K562 (cell line): ENCODE data around the gene DXO. TPM values are rescaled to one million over a fixed set of nuclear protein-coding genes. Genes with fewer than 3 reads are reported as not detected.

Experiments
- DDX20 ChIP-seq: fragments of 450-650 bp; IDR thresholded peaks from 2 replicates; pipeline ENCODE4 v1.6.1; 2016; ENCODE audit warnings: missing genetic modification characterization, low read depth, mild to moderate bottlenecking, missing compliant biosample characterization, moderate library complexity
- HDAC2 ChIP-seq: fragments of 450-650 bp; IDR thresholded peaks from 2 replicates; pipeline ENCODE4 v1.6.1; 2016; ENCODE audit warnings: mild to moderate bottlenecking
- JUN ChIP-seq, 2 experiments: sonication (generic) in 1 of 2; formaldehyde crosslinking in 1 of 2; IDR thresholded peaks; 2 replicates each; pipeline versions ENCODE4 v1.6.1 to v1.8.0; 2012 to 2022; ENCODE audit warnings: borderline replicate concordance in 2 of 2, mild to moderate bottlenecking in 2 of 2, improper control_type of control experiment in 1 of 2, low read depth in 1 of 2, low read length in 1 of 2, missing genetic modification reagents in 1 of 2
- SMARCA5 ChIP-seq: fragments of 450-650 bp; IDR thresholded peaks from 2 replicates; pipeline ENCODE4 v1.6.1; 2016
- STAT5A ChIP-seq: IDR thresholded peaks from 2 replicates; pipeline ENCODE4 v1.6.1; 2012; ENCODE audit warnings: low read length, inconsistent platforms, borderline replicate concordance
- TEAD4 ChIP-seq, 2 experiments: sonication (generic) in 1 of 2; formaldehyde crosslinking in 1 of 2; IDR thresholded peaks; 2 replicates each; pipeline versions ENCODE4 v1.6.1 to v1.8.0; 2012 to 2022; ENCODE audit warnings: borderline replicate concordance in 1 of 2, inconsistent platforms in 1 of 2, low read length in 1 of 2, mild to moderate bottlenecking in 1 of 2, missing genetic modification reagents in 1 of 2
- ZNF507 ChIP-seq: conservative IDR thresholded peaks from 2 replicates; pipeline ENCODE4 v1.6.1; 2017; ENCODE audit warnings: missing genetic modification characterization, missing compliant biosample characterization
- polyA plus RNA-seq, 8 experiments: library from polyadenylated mRNA; depleted of rRNA in 4 of 8; stranded (reverse) in 5 of 8; unstranded in 3 of 8; fragments of >200 nt; fragmentation: Nextera tagmentation in 2 of 8; fragmentation: Illumina TruSeq in 1 of 8; extraction: Ambion mirVana in 2 of 8; extraction: Trizol in 1 of 8; gene quantifications; 2 replicates each; pipeline versions ENCODE4 v1.2.1 to v1.2.3, GENCODE V29; 2011 to 2014; ENCODE audit warnings: inconsistent platforms in 1 of 8, missing spikeins in 1 of 8
- total RNA-seq, 7 experiments: library from RNA; depleted of rRNA in 6 of 7; stranded (reverse); fragments of >200 nt in 6 of 7; fragmentation: Illumina TruSeq in 2 of 7; extraction: Trizol in 2 of 7; gene quantifications; 2 replicates each; pipeline versions ENCODE4 v1.2.1 to v1.2.3, GENCODE V29; 2011 to 2021; ENCODE audit warnings: low replicate concordance in 1 of 7
- TF ChIP-seq, protein P1 (sequence below): fragments of 450-650 bp; IDR thresholded peaks from 2 replicates; pipeline ENCODE4 v1.6.1; 2016; ENCODE audit warnings: mild to moderate bottlenecking, moderate library complexity
- TF ChIP-seq, protein P2 (sequence below): sonication (generic); formaldehyde crosslinking; IDR thresholded peaks from 2 replicates; pipeline ENCODE4 v1.9.0; 2022; ENCODE audit warnings: mild to moderate bottlenecking, missing genetic modification reagents
- TF ChIP-seq, protein P3 (sequence below): fragments of 250-450 bp; sonication (Bioruptor Pico); IDR thresholded peaks from 2 replicates; pipeline ENCODE4 v1.4.0; 2020; ENCODE audit warnings: mild to moderate bottlenecking, moderate library complexity, borderline replicate concordance
- TF ChIP-seq, protein P4 (sequence below): fragments of 450-650 bp; IDR thresholded peaks from 2 replicates; pipeline ENCODE4 v1.6.1; 2018; ENCODE audit warnings: mild to moderate bottlenecking, low read depth; ENCODE audit not compliant: partially characterized antibody

Gene DXO
- total and polyA plus RNA-seq, 9 of the 15 experiments (the other 6 are each of a cell fraction or from before 2014, with no cell fraction given), result 6.4 to 35.1 (median 19.4) TPM

DNA sequence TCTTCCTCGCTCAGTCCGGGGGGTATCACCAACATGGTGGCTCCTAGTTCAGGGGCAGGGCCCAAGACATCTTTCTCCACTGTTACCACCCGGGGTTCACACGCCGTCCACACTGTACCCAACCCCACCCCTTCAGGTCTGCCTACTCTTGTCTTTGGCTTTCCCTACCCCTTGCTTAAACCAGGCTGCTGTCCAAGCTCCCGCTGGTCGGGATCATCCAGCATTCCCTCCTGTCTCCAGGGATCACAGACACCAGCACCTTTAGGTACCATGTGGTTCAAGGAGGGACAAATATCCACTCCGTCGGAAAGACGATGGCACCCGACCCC lies 13.6 kb downstream of the DXO start (continued):
- TF ChIP-seq, protein P1, sequence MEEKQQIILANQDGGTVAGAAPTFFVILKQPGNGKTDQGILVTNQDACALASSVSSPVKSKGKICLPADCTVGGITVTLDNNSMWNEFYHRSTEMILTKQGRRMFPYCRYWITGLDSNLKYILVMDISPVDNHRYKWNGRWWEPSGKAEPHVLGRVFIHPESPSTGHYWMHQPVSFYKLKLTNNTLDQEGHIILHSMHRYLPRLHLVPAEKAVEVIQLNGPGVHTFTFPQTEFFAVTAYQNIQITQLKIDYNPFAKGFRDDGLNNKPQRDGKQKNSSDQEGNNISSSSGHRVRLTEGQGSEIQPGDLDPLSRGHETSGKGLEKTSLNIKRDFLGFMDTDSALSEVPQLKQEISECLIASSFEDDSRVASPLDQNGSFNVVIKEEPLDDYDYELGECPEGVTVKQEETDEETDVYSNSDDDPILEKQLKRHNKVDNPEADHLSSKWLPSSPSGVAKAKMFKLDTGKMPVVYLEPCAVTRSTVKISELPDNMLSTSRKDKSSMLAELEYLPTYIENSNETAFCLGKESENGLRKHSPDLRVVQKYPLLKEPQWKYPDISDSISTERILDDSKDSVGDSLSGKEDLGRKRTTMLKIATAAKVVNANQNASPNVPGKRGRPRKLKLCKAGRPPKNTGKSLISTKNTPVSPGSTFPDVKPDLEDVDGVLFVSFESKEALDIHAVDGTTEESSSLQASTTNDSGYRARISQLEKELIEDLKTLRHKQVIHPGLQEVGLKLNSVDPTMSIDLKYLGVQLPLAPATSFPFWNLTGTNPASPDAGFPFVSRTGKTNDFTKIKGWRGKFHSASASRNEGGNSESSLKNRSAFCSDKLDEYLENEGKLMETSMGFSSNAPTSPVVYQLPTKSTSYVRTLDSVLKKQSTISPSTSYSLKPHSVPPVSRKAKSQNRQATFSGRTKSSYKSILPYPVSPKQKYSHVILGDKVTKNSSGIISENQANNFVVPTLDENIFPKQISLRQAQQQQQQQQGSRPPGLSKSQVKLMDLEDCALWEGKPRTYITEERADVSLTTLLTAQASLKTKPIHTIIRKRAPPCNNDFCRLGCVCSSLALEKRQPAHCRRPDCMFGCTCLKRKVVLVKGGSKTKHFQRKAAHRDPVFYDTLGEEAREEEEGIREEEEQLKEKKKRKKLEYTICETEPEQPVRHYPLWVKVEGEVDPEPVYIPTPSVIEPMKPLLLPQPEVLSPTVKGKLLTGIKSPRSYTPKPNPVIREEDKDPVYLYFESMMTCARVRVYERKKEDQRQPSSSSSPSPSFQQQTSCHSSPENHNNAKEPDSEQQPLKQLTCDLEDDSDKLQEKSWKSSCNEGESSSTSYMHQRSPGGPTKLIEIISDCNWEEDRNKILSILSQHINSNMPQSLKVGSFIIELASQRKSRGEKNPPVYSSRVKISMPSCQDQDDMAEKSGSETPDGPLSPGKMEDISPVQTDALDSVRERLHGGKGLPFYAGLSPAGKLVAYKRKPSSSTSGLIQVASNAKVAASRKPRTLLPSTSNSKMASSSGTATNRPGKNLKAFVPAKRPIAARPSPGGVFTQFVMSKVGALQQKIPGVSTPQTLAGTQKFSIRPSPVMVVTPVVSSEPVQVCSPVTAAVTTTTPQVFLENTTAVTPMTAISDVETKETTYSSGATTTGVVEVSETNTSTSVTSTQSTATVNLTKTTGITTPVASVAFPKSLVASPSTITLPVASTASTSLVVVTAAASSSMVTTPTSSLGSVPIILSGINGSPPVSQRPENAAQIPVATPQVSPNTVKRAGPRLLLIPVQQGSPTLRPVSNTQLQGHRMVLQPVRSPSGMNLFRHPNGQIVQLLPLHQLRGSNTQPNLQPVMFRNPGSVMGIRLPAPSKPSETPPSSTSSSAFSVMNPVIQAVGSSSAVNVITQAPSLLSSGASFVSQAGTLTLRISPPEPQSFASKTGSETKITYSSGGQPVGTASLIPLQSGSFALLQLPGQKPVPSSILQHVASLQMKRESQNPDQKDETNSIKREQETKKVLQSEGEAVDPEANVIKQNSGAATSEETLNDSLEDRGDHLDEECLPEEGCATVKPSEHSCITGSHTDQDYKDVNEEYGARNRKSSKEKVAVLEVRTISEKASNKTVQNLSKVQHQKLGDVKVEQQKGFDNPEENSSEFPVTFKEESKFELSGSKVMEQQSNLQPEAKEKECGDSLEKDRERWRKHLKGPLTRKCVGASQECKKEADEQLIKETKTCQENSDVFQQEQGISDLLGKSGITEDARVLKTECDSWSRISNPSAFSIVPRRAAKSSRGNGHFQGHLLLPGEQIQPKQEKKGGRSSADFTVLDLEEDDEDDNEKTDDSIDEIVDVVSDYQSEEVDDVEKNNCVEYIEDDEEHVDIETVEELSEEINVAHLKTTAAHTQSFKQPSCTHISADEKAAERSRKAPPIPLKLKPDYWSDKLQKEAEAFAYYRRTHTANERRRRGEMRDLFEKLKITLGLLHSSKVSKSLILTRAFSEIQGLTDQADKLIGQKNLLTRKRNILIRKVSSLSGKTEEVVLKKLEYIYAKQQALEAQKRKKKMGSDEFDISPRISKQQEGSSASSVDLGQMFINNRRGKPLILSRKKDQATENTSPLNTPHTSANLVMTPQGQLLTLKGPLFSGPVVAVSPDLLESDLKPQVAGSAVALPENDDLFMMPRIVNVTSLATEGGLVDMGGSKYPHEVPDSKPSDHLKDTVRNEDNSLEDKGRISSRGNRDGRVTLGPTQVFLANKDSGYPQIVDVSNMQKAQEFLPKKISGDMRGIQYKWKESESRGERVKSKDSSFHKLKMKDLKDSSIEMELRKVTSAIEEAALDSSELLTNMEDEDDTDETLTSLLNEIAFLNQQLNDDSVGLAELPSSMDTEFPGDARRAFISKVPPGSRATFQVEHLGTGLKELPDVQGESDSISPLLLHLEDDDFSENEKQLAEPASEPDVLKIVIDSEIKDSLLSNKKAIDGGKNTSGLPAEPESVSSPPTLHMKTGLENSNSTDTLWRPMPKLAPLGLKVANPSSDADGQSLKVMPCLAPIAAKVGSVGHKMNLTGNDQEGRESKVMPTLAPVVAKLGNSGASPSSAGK, result no peak
- TF ChIP-seq, protein P2, sequence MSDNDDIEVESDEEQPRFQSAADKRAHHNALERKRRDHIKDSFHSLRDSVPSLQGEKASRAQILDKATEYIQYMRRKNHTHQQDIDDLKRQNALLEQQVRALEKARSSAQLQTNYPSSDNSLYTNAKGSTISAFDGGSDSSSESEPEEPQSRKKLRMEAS (CRISPR knock-in tag), result no peak; the same call in 1 of the 2 replicates
- TF ChIP-seq SMARCA5 (no peak), JUN (IDR thresholded peaks at IDR 0.05; ENCODE audit: borderline replicate concordance, low read depth, low read length) (no peak), JUN (CRISPR knock-in tag; IDR thresholded peaks at IDR 0.05; ENCODE audit: borderline replicate concordance) (peak; percentile 71; the same call in 1 of the 2 replicates), STAT5A (peak; percentile 1; the same call in 1 of the 2 replicates), TEAD4 (IDR thresholded peaks at IDR 0.05; ENCODE audit: low read length) (no peak), TEAD4 (CRISPR knock-in tag; IDR thresholded peaks at IDR 0.05; ENCODE audit: borderline replicate concordance) (peak; percentile 90; the same call in 1 of the 2 replicates), DDX20 (tag) (no peak), HDAC2 (no peak), ZNF507 (tag) (no peak)
- TF ChIP-seq, protein P3, sequence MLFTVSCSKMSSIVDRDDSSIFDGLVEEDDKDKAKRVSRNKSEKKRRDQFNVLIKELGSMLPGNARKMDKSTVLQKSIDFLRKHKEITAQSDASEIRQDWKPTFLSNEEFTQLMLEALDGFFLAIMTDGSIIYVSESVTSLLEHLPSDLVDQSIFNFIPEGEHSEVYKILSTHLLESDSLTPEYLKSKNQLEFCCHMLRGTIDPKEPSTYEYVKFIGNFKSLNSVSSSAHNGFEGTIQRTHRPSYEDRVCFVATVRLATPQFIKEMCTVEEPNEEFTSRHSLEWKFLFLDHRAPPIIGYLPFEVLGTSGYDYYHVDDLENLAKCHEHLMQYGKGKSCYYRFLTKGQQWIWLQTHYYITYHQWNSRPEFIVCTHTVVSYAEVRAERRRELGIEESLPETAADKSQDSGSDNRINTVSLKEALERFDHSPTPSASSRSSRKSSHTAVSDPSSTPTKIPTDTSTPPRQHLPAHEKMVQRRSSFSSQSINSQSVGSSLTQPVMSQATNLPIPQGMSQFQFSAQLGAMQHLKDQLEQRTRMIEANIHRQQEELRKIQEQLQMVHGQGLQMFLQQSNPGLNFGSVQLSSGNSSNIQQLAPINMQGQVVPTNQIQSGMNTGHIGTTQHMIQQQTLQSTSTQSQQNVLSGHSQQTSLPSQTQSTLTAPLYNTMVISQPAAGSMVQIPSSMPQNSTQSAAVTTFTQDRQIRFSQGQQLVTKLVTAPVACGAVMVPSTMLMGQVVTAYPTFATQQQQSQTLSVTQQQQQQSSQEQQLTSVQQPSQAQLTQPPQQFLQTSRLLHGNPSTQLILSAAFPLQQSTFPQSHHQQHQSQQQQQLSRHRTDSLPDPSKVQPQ (CRISPR knock-in tag), result no peak
- TF ChIP-seq, protein P4, sequence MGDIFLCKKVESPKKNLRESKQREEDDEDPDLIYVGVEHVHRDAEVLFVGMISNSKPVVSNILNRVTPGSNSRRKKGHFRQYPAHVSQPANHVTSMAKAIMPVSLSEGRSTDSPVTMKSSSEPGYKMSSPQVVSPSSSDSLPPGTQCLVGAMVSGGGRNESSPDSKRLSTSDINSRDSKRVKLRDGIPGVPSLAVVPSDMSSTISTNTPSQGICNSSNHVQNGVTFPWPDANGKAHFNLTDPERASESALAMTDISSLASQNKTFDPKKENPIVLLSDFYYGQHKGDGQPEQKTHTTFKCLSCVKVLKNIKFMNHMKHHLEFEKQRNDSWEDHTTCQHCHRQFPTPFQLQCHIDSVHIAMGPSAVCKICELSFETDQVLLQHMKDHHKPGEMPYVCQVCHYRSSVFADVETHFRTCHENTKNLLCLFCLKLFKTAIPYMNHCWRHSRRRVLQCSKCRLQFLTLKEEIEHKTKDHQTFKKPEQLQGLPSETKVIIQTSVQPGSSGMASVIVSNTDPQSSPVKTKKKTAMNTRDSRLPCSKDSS, result no peak
